Measurements from ENCODE around the gene ABHD17C.
A peak's percentile ranks its signal among the peaks of the same experiment; 100 is the strongest.

ABHD17C gene

GRCh38 chr15:80764535-80764934 lies 69.4 kb downstream of the ABHD17C start:
- DNase-seq (ENCODE audit: low spot score), result no peak

DNA sequence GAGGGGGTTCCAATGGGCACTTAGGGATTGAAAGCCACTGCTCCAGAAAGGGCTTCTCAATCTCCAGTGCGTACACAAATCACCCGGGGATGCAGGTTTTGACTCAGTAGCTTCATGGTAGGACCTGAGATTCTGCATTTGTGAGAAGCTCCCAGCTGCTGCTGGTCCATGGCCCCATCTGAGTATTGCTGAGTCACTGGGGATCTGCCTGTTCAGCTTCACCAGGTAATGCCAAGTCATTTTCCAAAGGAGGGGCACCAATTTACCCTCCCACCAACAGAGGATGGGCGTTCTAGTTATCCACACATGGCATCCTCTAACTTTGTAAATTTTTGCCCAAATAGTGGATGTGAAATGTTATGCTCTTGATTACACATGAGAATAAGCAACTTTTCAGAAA lies 71.2 kb downstream of the ABHD17C start:
- DNase-seq (ENCODE audit: low spot score), result no peak

GRCh38 chr15:80768158-80768557 lies 73.0 kb downstream of the ABHD17C start:
- no peak for DNase-seq (ENCODE audit: low spot score)

DNA sequence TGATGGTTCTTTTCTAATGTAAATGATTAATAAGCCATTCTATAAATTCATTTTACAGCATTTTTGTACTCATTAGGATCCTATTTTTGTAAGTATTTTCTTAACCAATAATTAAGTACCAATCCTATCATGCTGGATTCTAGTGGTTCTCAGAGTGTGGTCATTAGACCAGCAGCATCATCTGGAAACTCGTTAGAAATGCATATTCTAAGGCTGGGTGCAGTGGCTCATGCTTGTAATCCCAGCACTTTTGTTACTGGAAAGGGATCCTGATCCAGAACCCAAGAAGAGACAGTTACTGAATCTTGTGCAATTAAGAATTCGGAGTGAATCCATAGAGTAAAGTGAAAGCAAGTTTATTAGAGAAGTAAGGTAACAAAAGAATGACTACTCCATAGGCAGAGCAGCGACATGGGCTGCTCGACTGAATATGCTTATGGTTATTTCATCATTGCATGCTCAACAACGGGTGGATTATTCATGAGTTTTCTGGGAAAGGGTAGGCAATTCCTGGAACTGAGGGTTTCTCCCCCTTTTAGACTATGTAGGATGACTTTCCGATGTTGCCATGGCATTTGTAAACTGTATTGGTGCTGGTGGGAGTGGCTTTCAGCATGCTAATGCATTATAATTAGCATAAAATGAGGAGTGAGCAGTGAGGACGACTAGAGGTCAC lies 74.2 kb downstream of the ABHD17C start:
- no peak for DNase-seq (ENCODE audit: low spot score)

DNA sequence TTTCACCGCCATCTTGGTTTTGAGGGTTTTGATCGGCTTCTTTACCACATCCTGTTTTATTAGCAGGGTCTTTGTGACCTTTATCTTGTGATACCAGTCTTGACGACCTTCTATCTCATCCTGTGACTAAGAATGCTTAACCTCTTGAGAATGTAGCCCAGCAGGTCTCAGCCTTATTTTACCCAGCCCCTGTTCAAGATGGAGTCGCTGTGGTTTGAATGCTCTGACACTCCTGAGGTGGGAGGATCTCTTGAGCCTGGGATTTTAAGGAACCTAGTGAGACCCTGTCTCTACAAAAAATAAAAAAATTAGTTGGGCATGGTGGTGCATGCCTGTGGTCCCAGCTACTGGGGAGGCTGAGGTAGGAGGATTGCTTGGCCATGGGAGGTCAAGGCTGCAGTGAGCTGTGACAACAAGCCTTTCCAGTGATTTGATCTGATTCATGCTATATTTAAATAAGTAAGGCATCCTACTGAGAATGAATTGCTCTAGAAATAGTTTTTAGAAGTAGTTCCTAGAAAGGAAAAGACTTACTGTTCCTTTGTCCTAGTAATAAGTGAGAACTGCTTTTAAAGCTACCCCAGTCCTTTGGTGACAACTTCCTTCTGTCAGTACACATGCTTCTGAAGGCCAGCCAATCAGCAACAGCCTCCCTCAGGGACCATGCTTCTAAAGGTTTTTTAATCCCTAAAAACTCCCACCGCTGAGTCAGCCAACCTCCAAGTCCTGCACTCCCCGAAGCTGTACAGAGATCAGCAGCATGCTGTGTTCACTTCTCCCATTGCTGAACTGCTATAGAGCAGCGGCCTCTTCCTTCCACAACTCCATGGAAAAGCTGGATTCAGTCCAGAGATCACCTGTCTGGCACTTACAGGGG lies 75.0 kb downstream of the ABHD17C start:
- DNase-seq (ENCODE audit: low spot score), result no peak

GRCh38 chr15:80773122-80773551 lies 78.0 kb downstream of the ABHD17C start:
- no peak for DNase-seq (ENCODE audit: low spot score)

DNA sequence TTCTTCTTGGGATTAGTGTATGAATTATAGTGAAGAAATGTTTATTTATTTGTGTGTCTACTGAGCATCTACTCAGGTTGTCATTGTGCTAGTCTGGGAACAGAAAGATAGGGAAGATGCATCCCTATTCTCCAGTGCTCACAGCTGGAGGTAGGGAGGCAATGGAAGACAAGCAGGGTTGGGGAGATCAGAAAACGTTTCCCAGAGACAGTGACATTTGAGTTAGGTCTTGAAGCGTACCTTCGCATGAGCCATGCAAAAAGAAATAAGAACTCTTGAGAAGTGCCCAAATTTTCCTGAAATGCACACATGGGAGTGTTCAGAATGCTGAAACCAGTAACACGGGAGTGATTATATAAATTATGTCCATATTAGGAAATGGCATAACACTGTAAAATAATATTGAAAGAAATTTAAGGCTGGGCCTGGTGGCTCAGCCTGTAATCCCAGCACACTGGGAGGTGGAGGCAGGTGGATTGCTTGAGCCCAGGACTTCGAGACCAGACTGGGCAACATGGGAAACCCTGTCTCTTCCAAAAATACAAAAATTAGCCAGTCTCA lies 78.8 kb downstream of the ABHD17C start:
- no peak for DNase-seq (ENCODE audit: low spot score)

GRCh38 chr15:80774486-80774885 lies 79.4 kb downstream of the ABHD17C start:
- no peak for DNase-seq (ENCODE audit: low spot score)

- DNase-seq (ENCODE audit: low spot score), result no peak
Observed at GRCh38 chr15:80775338-80775737, 80.2 kb downstream of the ABHD17C start.

GRCh38 chr15:80776420-80777045 lies 81.4 kb downstream of the ABHD17C start:
- peak; percentile 71 for DNase-seq (ENCODE audit: low spot score)

GRCh38 chr15:80777137-80777536 lies 82.0 kb downstream of the ABHD17C start:
- no peak for DNase-seq (ENCODE audit: low spot score)

- DNase-seq (ENCODE audit: low spot score), result no peak
Observed at GRCh38 chr15:80777826-80778620, 82.9 kb downstream of the ABHD17C start.

DNA sequence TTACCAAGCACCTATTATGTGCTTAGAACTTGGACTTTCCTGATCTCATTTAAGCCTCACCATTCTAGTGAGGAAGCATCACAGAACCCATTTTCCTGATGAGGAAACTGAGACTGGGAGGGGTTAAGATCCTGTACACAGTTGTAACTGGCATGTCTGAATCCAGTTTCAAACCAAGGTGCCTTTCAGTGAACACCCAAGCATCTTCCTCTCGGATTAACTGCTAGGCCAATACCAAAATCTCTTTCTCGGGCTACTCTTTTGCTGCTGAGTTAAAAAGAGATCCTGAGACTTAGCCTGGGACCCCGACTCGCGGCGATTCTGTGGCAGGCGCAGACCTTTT lies 83.5 kb downstream of the ABHD17C start:
- no peak for DNase-seq (ENCODE audit: low spot score)

DNA sequence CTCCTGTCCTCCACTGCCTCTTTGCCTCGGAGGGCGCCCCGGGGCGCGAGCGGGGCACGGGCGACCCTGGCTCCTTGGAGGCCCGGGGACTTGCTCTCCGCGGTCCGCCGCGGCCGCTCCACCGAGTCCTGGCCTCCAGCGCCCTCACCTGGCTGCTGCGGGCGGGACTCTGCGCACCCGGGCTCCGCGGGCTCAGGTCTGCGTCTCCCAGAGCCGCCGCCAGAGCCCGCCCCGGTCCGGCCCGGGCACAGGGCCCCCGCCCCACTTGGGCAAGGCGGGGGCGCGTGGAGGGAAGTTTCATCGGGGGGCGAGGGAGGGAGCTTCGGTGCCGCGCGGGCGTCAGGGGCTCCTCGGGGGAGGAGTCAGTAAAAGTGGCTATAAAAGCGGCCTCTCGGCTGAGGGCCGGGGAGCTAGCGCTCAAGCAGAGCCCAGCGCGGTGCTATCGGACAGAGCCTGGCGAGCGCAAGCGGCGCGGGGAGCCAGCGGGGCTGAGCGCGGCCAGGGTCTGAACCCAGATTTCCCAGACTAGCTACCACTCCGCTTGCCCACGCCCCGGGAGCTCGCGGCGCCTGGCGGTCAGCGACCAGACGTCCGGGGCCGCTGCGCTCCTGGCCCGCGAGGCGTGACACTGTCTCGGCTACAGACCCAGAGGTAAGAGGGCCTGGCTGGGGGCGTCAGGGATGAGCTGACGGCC lies 84.0 kb downstream of the ABHD17C start, which contains the start of gene CEMIP:
CEMIP (plus strand) TSS at position 407 of the 694 bp plus-strand sequence. CDS start 94,510 bp downstream, outside the sequence.
- DNase-seq (ENCODE audit: low spot score), result peak; percentile 41

DNA sequence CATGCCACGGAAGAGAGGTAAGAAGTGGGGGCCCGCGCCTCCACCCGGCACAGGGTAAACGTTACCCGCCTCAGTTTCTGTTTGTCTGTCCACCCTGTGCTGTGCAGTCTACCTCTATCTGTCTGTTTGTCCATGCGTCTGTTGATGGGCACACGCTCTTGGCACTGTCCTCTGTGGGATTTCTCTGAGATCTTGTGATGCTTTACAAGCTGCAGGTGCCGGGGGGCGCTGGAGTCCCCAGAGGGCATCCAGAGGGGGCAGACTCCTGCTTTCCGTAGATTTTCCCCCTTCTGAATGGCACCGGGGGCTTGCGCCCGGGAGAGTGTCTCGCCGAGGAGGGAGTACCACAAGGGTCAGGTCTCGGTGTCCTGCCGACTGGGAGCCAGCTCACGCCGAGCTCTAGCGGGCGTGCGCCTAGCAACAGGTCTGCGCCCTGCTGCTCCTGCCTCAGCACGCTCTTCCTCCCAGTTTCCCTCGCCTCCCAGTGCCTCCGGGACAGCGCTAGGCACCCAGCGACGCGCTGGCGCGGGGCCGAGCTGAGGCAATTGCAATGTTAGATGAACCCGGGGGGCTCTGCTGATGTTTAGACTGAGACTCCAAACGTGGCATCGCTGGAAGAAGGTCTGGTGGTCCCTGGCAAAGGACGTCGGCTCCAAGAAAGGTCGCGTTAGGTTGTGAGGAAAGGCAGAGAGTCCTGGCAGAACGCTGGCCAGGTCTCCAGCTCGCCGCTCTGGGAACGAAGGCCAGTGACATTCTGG lies 84.7 kb downstream of the ABHD17C start:
- no peak for DNase-seq (ENCODE audit: low spot score)

DNA sequence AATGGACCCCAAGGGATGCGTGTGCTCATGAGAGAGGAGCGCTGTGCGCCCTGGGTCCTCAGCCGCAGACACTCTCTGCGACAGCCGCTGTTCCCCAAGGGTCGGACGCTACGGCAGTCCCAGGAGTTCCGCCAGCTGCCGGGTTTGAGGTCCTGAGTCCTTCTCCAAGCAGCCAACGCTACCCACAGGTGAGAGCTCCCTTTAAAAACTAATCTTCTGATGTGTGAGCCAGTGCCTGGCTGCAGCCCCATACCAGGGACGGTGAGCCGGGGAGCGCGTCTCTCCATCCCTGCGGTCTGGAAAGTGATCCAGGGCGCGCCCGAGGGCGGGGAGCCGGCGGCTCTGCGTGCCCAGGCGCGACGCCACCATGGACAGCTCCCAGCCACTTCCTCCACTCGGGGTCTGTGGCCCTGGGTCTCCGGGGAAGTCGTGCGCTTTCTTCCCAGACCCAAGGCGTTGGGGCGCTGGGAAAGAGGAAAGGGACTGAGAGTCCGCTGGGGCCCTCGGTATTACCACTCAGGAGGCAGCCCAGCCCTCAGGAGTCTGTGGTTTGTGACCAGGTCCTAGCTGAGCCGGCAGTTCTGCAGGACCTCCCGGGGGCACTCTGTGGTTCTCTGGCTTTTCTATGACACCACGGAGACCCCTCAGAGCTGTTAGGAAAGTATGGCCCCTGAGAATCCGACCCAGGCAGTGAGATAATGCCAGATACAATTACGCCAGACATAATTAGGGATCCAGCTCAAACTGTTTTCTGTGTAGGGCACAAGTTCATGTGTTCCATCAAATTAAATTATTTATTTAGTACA lies 85.5 kb downstream of the ABHD17C start:
- DNase-seq (ENCODE audit: low spot score), result no peak

GRCh38 chr15:80783260-80783659 lies 88.2 kb downstream of the ABHD17C start:
- DNase-seq (ENCODE audit: low spot score), result no peak

DNA sequence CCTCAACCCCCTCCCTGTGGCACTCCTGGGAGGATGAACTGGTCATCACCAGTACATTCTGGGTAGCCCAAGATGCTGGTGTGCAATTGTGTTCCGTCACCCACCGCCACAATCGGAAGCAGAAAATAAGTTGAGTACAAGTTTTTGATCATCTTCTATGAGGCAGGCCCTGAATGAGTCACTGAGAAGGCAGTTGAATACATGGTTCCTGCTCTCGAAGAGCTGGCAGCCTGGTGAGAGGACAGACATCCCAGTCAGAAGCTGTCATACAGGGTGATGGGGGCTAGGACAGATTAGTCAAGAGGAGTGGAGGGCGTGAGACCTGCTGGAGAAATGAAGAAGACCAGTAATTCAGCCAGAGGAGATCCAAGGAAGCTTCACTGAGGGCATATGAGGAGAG lies 90.2 kb downstream of the ABHD17C start:
- DNase-seq (ENCODE audit: low spot score), result no peak

DNA sequence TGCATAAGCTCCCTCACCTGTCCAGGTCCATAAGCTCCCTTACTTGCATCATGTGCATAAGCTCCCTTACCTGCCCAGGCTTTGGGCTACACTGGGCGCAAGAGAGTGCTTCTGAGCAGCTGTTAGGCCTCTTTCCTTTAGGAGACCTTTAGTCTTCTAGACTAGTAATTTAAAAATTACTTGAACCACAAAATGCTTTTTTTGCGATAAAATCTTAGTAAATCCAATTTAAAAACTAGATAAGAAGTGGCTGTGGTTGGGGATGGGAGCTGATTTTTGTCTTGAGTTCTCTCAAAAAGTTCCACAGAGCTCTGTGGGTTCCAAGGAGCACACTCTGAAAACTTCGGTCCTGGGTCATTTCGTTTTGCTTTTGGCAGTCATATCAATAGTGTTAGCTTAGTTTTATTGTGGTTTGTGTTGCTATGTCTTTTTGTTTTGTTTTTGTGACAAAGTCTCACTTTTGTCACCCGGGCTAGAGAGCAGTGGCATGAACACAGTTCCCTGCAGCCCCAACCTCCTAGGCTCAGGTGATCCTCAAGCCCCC lies 90.8 kb downstream of the ABHD17C start:
- DNase-seq (ENCODE audit: low spot score), result no peak
